Mammary epithelial cell (primary cell): ENCODE results near the gene MARCHF3.

Experiments
- CTCF ChIP-seq, 2 donors: IDR thresholded peaks in 1 of 2; conservative IDR thresholded peaks in 1 of 2; 2 replicates each; pipeline ENCODE4 v1.5.1; 2011 to 2012; ENCODE audit warnings: inconsistent platforms in 2 of 2, low read length in 2 of 2, mild to moderate bottlenecking in 2 of 2, control low read depth in 1 of 2, low read depth in 1 of 2; ENCODE audit not compliant: insufficient read depth in 1 of 2; ENCODE audit errors: extremely low read depth in 1 of 2
- EZH2 ChIP-seq: IDR thresholded peaks from 2 replicates; pipeline ENCODE4 v1.6.1; 2012; ENCODE audit warnings: low read length, inconsistent platforms, borderline replicate concordance

- TF ChIP-seq CTCF (conservative IDR thresholded peaks at IDR 0.05 in 1 of 2, IDR thresholded peaks at IDR 0.05 in 1 of 2; ENCODE audit: extremely low read depth in 1 of 2, insufficient read depth in 1 of 2, low read depth in 1 of 2, low read length in 2 of 2) (no peak), EZH2 (no peak)
Measured at GRCh38 chr5:127011153-127011552, 19.2 kb downstream of the MARCHF3 start.
